KMS-11 (cell line): ENCODE results near the gene SFXN3.

ENCODE experiments used
- H2AFZ ChIP-seq: fragments of 200-600 bp; sonication (generic); 2 replicates; pipeline ENCODE4 v1.6.1; 2016; ENCODE audit warnings: antibody characterized with exemption, mixed run types, low read depth
- H3K27ac ChIP-seq: fragments of 200-600 bp; sonication (generic); 2 replicates; pipeline ENCODE4 v1.6.1; 2016; ENCODE audit warnings: mild to moderate bottlenecking, mixed run types
- H3K27me3 ChIP-seq: fragments of 200-600 bp; sonication (generic); 2 replicates; pipeline ENCODE4 v1.6.1; 2017; ENCODE audit warnings: mild to moderate bottlenecking, low read depth, mixed run types, moderate library complexity; ENCODE audit not compliant: insufficient read depth
- H3K36me3 ChIP-seq: fragments of 200-600 bp; sonication (generic); 2 replicates; pipeline ENCODE4 v1.6.1; 2017; ENCODE audit warnings: mild to moderate bottlenecking, mixed run types; ENCODE audit not compliant: insufficient read depth
- H3K4me1 ChIP-seq: fragments of 200-600 bp; sonication (generic); 2 replicates; pipeline ENCODE4 v1.6.1; 2016; ENCODE audit warnings: mild to moderate bottlenecking, low read depth, mixed run types; ENCODE audit not compliant: poor library complexity, severe bottlenecking
- H3K4me2 ChIP-seq: fragments of 200-600 bp; sonication (generic); 2 replicates; pipeline ENCODE4 v1.7.0; 2016; ENCODE audit warnings: mild to moderate bottlenecking, mixed run types
- H3K4me3 ChIP-seq: fragments of 200-600 bp; sonication (generic); IDR thresholded peaks from 2 replicates; pipeline ENCODE4 v1.6.1; 2017; ENCODE audit warnings: low read depth, low read length, mixed read lengths; ENCODE audit not compliant: insufficient read depth
- H3K79me2 ChIP-seq: fragments of 200-600 bp; sonication (generic); 2 replicates; pipeline ENCODE4 v1.6.1; 2016; ENCODE audit warnings: low read depth, mixed run types; ENCODE audit not compliant: insufficient read depth
- H3K9ac ChIP-seq: fragments of 200-600 bp; sonication (generic); 2 replicates; pipeline ENCODE4 v1.6.1; 2016; ENCODE audit warnings: mild to moderate bottlenecking, mixed run types
- H4K20me1 ChIP-seq: fragments of 200-600 bp; sonication (generic); 2 replicates; pipeline ENCODE4 v1.6.1; 2016; ENCODE audit warnings: mild to moderate bottlenecking, mixed run types; ENCODE audit not compliant: insufficient read depth
- CTCF ChIP-seq: fragments of 200-600 bp; sonication (generic); conservative IDR thresholded peaks from 2 replicates; pipeline ENCODE4 v1.6.1; 2017; ENCODE audit warnings: low read depth, mild to moderate bottlenecking, antibody characterized with exemption, low read length, moderate library complexity, mixed read lengths

The SFXN3 gene

GRCh38 chr10:100996678-100997359 lies 34.2 kb upstream of the SFXN3 start:
- H3K27ac ChIP-seq = peak overlapping the region; percentile 93
- H2AFZ ChIP-seq = peak overlapping the region; percentile 92

GRCh38 chr10:100997360-100998182 lies 33.5 kb upstream of the SFXN3 start:
- H3K4me1 ChIP-seq = peaks cover 25% of the 10 kb centered on the region
- peak overlapping the region; percentile 72 for H3K9ac ChIP-seq
- H3K27me3 ChIP-seq = no peaks in the 10 kb centered on the region
- no peak overlapping the region for H3K4me3 ChIP-seq
- peak overlapping the region; percentile 92 for H2AFZ ChIP-seq
- H3K27ac ChIP-seq = peak overlapping the region; percentile 93
- H3K4me2 ChIP-seq = peak overlapping the region; percentile 100
- H4K20me1 ChIP-seq = no peaks in the 10 kb centered on the region
- TF ChIP-seq CTCF = peak; percentile 88
- H3K79me2 ChIP-seq = no peaks in the 10 kb centered on the region
- H3K36me3 ChIP-seq = no peaks in the 10 kb centered on the region

More at GRCh38 chr10:100996678-100997359, 34.2 kb upstream of the SFXN3 start:
- H4K20me1 ChIP-seq = no peaks in the 10 kb centered on the region
- H3K4me3 ChIP-seq = no peak overlapping the region
- TF ChIP-seq CTCF = no peak
- peak overlapping the region; percentile 72 for H3K9ac ChIP-seq
- peak overlapping the region; percentile 100 for H3K4me2 ChIP-seq
- H3K27me3 ChIP-seq = no peaks in the 10 kb centered on the region
- peaks cover 21% of the 10 kb centered on the region for H3K4me1 ChIP-seq
- H3K36me3 ChIP-seq = no peaks in the 10 kb centered on the region
- H3K79me2 ChIP-seq = no peaks in the 10 kb centered on the region

GRCh38 chr10:100998183-100998990 lies 32.6 kb upstream of the SFXN3 start:
- H3K9ac ChIP-seq = peak overlapping the region; percentile 72
- H3K4me2 ChIP-seq = peak overlapping the region; percentile 100
- H3K27ac ChIP-seq = peak overlapping the region; percentile 93
- H3K36me3 ChIP-seq = no peaks in the 10 kb centered on the region
- no peaks in the 10 kb centered on the region for H4K20me1 ChIP-seq
- H3K79me2 ChIP-seq = no peaks in the 10 kb centered on the region
- TF ChIP-seq CTCF = no peak
- H3K27me3 ChIP-seq = no peaks in the 10 kb centered on the region
- peak overlapping the region; percentile 92 for H2AFZ ChIP-seq
- H3K4me1 ChIP-seq = peaks cover 25% of the 10 kb centered on the region
- H3K4me3 ChIP-seq = no peak overlapping the region

GRCh38 chr10:100998991-100999741 lies 31.9 kb upstream of the SFXN3 start:
- Histone ChIP-seq H3K9ac (peak overlapping the region; percentile 72), H3K79me2 (no peaks in the 10 kb centered on the region), H2AFZ (peak overlapping the region; percentile 92), H3K36me3 (no peaks in the 10 kb centered on the region), H3K4me2 (peak overlapping the region; percentile 100), H3K4me3 (no peak overlapping the region), H4K20me1 (no peaks in the 10 kb centered on the region), H3K27me3 (no peaks in the 10 kb centered on the region), H3K4me1 (peaks cover 25% of the 10 kb centered on the region), H3K27ac (peak overlapping the region; percentile 93)
- peak; percentile 80 for TF ChIP-seq CTCF
